Esophagus squamous epithelium (tissue), 4 donors: ENCODE measurements around the gene KRT76.

Source experiments
- CTCF ChIP-seq, 6 experiments: fragments of 450-650 bp in 4 of 6; fragments of 200-600 bp in 2 of 6; sonication (generic) in 2 of 6; IDR thresholded peaks; one replicate each; pipeline ENCODE4 v1.5.1; 2016 to 2019; ENCODE audit warnings: antibody characterized with exemption in 6 of 6, mild to moderate bottlenecking in 4 of 6, moderate library complexity in 4 of 6
- POLR2A ChIP-seq, 4 donors: fragments of 450-650 bp; IDR thresholded peaks; one replicate each; pipeline ENCODE4 v1.6.1; 2017; ENCODE audit warnings: antibody characterized with exemption in 4 of 4, mild to moderate bottlenecking in 4 of 4, moderate library complexity in 3 of 4

GRCh38 chr12:52772188-52772587 lies 5.0 kb downstream of the KRT76 start:
- TF ChIP-seq CTCF (IDR thresholded peaks at IDR 0.05) (no peak), POLR2A (IDR thresholded peaks at IDR 0.05) (no peak)
